Stimulated activated CD8-positive, alpha-beta memory T cell treated with anti-CD3 and anti-CD28 coated beads, Interleukin-2, amount 100 ng/mL, for 48 hours (primary cell): ENCODE results near the gene MTHFD1L.
"Not testable (repeated sequence)": the region's sequence is repeated elsewhere in the genome, so short reads cannot be mapped to it uniquely, and the experiment has no call there.

Experiments used
- DNase-seq, 2 donors: peaks; one replicate each; pipeline ENCODE4 v3.0.0-alpha.2; 2020; ENCODE audit warnings: low read depth in 2 of 2

The MTHFD1L gene

DNA sequence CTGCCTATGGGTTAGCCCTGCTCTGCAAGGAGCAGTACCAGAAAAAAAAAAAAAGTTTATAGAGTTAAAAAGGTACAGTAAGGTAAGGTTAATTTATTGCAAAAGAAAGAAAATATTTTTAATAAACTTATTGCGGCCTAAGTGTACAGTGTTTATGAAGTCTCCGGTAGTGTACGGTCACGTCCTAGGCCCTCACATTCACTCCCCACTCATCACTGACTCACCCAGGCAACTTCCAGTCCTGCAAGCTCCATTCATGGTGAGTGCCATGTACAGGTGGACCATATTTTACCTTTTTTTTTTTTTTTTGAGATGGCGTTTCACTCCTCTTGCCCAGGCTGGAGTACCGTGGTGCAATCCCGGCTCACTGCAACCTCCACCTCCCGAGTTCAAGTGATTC is 258.1 kb downstream of the MTHFD1L start:
- not testable (repeated sequence) for DNase-seq

DNA sequence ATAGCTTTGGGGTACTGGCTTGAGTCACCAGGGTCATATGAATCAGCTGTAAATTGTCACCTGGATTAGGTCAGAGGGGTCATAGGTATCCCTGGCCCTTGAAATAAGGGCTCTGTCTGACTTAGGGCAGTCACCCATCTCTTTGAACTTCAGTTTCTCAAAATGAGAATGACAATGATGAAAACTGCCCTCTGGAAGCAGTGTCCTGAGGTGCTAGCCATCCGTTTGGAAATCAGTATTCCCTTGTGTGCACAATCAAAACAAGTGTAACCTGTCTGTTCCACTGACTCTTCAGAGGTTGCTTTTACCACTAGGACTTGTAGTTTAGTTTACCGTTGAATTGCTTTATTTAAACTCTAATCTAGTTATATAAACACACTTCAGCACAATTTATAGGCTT is 259.7 kb downstream of the MTHFD1L start:
- not testable (repeated sequence) for DNase-seq

DNA sequence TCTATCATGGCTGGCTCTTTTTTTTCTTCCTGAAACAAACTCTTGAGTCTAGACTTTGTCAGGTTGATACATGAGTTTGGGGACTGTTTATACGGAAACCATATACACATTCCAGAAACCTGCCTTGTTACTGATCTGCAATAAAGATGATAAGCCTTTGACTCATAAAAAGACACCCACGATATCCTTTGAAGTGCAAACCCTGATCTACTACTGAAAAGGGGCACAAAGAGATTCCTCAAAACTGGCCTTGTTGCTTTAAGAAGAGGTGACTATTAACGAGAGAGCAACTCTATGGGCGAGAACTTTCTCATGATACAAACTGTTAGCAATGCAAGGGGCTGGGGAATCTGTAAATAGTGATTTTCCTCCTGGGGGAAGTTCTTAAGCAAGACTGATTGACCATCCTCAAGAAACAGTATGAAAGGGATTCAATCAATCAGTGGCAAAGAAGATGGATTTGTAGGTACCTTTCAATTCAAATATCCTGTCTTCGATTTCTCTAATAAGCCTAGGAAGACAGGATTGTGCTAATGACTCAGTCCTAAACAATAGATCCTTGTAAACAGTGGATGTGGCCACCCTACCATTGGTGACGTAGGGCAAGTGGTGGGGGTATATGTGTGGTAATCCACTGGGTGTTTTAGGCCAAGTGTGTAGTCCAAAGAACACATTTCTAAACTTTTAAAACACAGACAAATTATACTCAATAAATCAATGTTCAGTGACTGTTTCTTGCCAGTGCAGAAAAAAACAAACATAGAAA is 260.3 kb downstream of the MTHFD1L start:
- not testable (repeated sequence) for DNase-seq

DNA sequence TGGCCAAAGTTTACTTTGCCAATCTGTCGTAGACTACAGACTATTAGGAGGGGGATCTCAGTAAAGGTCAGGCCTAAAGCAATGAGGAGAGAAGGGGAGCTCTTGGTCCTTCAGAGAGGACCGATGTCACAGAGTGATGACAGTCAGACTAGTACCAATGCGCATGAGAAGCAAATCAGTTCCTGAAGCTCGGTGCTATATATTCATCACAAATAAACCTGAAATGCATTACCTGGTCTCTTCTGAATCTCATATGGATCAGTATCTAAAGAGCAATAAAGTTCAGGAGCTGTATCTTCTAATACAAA is 260.9 kb downstream of the MTHFD1L start:
- not testable (repeated sequence) for DNase-seq

DNA sequence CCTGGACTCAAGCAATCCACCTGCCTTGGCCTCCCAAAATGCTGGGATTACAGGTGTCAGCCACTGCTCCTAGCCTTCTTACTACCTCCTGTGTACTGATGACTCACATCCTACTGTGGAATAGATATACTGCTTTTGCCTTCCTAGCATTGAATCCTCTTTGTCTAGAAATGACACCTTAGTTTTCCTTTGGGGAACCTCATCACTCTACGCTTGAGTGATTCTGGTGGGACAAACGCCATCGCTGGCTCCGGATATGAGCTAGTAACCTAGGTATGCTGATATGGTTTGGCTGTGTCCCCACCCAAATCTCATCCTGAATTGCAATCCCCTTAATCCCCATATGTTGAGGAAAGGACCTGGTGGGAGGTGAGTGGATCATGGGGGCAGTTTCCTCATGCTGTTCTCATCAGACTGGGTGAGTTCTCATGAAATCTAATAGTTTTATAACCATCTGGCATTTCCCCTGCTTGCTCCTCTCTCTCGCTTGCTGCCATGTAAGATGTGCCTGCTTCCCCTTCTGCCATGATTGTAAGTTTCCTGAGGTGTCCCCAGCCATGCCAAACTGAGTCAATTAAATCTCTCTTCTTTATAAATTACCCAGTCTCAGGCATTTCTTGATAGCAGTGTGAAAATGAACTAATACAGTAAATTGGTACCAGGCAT is 261.8 kb downstream of the MTHFD1L start:
- not testable (repeated sequence) for DNase-seq

DNA sequence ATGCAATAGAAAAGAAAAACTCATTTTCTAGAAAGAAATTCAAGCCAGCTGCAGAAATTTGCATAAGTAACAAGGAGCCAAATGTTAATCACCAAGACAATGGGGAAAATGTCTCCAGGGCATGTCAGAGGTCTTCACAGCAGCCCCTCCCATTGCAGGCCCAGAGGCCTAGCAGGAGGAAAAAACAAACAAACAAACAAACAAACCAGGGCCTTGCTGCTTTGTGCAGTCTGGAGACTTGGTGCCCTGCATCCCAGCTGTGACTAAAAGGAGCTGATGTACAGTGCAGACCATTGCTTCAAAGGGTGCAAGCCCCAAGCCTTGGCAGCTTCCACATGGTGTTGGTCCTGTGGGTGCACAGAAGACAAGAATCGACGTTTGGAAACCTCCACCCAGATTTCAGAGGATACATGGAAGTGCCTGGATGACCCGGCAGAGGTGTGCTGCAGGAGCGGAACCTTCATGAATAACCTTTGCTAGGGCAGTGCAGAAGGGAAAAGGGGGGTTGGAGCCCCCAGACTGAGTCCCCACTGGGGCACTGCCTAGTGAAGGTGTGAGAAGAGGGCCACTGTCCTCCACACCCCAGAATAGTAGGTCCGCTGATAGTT is 263.4 kb downstream of the MTHFD1L start:
- DNase-seq, result no peak

DNA sequence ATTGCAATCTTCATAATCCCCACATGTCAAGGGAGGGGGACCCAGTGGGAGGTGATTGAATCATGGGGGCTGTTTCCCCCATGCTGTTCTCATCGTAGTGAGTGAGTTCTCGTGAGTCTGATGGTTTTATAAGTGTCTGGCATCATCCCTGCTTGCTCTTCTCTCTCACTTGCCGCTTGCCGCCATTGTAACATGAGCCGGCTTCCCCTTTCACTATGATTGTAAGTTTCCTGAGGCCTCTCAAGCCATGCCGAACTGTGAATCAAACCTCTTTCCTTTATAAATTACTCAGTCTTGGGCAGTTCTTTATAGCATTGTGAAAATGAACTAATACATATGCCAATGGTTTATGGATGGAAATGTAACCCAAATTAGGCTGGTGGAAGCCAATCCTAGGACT is 264.8 kb downstream of the MTHFD1L start:
- DNase-seq, result no peak

DNA sequence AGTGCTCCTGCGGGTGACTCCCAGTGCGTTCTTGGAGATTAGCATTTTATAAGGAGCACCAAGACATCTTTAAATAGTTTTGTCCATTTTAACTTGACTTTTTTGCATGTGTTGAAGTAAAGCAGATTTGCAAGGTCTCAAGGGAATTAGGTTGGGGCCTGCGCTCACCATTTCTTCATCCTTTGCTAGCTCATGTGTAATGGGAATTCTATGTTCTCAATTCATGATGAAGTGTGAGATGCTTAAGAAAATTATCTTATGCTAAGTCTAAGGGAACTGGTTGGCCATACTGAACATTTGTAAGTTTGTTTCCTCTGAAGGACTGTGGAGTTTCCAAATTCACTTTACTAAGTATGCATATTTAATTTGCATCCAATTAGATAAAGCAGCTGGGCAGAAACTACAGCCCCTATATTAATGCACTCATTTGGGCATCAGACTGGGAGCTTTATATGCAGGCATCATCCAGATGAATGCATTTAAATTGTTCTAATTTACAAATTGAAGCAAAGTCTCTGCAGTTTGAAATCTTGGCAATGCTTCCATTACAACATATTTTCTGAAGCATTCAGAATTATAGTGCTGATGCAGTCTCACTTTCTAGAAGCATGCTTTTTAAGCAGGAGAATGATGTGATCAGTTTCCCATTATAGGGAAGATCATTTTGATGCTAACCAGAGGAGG is 266.0 kb downstream of the MTHFD1L start:
- DNase-seq, result no peak

DNA sequence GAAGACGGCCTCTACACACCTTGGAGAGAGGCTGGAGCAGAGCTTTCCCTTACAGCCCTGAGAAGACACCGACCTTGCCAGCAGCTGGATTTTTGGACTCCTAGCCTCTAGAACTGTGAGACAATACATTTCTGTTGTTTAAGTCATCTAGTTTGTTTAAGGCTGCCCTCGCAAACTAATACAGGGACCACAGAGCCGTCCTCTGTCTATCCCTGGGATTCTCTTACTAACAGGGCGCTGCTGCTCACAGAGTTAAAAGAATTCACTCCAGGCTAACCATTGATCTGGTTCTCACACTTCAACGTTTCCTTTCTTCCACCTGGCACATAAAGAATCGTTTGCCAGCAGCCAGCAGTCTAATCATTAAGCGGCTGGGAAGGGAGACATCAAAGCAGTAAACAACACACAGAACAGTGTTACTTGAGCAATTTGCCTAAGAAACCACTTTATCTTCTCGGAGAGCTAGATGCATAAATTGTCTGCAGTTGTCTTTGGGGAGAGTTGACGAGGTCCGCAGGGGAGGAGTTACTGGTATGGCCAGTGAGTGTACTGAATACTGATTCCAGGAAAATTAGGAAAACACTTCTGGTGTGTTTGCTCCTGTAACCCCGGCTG is 270.7 kb downstream of the MTHFD1L start:
- DNase-seq, result no peak

DNA sequence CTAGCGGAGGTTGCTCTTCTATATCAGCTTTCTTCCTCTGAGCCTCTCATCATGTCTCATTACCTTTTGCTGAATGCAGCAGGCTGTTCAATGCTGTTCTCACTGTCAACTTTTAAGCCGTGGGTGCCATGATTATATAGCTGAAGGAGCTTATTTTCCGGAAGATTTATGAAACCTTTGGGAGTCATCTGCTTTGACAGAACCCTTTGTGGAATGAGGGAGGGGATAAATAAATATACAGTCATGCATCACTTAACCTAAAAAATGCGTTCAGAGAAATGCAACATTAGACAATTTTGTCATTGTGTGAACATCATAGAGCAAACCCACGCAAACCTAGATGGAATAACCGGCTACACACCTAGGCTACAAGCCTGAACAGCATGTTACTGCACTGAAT is 272.0 kb downstream of the MTHFD1L start:
- no peak for DNase-seq

DNA sequence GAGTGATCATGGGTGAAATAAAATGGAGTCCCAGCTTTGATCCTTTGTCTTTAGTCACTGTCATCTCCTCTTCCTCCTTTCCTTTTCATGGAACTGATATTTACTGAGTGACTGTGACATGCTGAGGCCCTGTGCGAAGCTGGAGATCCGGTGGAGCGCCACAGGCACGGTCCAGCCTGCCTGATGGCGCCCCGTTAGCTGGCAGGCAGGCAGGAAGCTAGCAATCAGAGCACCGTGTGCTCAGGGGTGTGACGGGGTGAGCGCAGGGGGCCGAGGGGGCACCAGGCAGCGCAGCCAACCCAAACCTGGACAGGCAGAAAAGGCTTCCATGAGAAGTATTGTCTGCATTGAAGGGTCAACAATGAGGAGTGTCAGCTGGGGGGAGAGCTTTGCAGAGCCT is 274.0 kb downstream of the MTHFD1L start:
- DNase-seq, result no peak

DNA sequence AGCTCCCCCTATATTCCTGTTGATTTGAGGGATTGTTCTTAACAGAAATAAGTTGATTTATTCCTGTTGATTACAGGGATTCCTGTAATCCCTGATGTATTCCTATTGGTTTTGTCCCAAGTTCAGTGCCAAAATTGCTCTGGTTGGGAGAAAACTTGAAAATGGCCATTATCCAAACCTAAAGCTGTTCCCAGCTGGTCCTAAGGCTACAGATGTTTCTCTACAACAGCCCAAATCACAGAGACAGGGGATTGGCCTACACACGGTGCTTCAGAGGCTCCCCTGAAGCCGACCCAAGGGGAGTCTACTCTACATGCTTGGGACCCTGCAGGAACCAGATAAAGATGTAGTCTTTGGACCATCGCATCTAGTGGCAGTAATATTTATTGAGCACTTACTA is 275.3 kb downstream of the MTHFD1L start:
- no peak for DNase-seq

DNA sequence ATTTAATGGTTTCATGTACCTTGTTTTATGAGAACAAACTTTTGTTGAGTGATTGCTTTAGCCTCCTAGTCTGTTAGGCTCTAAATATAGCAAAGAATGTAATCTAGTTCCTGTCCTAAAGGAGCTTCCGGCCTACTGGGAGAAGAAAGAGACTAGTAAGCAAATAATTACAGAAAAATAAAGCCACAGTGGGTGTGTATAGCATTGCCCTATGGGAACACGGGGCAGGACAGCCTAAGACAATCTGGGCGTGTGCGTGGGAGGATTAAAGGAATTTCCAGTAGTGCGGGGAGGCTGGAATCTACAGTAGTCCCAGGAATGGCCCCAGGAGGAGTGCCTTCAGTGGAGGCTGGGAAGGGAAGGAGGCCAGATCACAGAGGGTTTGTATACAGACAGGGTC is 276.2 kb downstream of the MTHFD1L start:
- no peak for DNase-seq

DNA sequence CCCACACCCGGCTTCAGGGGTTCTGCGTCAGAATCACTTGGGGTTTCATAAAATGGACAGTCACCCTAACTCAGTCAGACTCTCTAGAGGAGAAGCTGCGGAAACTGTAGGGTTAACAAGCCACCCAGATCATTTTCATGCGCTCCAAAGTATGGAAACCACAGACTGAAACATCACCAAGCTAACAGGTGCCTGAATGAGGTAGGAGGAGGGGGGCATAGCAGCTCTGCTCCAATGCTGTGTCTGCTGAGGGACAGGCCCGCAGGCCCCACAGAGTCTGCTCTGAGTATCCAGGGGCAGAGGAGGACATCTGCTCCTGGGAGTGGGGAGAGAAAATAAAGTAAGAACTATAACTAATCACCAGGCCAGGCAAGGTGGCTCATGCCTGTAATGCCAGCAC is 277.2 kb downstream of the MTHFD1L start:
- no peak for DNase-seq

DNA sequence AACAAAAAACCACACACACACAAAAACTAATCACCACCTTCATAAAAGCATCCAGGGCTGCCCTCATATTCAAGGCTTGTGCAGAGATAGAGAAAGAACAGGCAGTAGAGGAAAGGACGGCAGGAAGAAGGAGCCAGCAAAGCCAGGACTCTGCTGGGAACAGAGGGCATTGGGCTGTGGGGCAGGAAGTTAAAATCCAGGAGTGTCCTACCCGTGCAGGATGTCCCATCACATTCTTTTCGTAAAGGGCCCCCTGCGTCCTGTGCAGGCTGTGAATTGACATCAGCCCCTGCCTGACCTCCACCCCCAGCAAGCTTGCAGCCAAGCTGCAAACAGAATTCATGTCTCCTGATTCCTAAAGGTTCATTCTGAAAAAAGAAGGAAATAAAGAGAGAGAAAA is 277.8 kb downstream of the MTHFD1L start:
- DNase-seq, result no peak

DNA sequence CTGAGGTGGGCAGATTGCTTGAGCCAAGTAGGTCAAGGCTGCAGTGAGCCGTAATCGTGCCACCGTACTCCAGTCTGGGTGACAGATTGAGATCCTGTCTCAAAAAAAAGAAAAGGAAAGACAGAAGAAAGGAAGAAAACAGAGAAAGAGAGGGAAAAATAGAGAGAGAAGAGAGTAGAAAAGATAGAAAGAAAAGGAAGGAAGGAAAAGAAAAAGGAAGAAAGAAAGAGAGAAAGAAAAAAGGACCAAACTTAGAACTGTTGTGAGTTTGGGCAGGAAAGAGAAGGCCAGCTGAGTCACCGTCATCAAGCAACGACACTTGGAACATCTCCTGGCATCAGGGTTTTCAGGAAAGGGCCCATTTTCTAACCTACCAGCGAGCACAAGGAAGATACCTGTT is 278.3 kb downstream of the MTHFD1L start:
- DNase-seq, result no peak

DNA sequence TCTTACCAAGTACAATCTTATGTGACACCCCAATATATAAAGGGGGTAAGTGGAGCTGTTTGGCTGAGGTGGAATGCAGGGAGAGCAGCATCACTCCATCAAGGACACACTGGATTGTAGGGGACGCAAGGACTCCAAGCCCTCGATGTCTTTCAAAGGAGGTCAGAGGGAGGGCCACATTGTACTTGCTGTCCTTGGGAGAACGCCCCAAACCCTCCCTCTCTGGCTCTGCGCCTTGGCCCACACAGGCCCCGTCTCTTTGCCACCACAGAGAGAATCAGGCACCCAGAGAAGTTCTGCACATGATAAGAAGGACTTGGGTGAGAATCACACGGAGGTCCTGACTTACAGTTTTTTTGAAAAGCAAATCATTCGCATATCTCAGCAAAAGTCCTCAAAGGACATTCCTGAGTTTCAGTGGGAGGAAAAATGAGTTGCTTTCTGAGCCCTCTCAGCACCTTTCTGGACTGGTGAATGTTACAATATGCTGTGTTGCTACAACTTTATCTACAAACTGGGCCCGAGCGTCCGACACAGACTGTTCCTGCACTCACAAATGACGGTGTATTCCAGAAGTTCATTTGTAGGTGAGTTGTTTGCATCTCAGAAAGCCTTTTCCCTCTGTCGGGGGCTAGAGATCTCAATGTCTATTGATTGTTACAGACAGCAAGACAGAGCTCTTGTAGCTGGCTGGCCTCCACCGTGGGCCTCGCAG is 281.8 kb downstream of the MTHFD1L start:
- no peak for DNase-seq

DNA sequence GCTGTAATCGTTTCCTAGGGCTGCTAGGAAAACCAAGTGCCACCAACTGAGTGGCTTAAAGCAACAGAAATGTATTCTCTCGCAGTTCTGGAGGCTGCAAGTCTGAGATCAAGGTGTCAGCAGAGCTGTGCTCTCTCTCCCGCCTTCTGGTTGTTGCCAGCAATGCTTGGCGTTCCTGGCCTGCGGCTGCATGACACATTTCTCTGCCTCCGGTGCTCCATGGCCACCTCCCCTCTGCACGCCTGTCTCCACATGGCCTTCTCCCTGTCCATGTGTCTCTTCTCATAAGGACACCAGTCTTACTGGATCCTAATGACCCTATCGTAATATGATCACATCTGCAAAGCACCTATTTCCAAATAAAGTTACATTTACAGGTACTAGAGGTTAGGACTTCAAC is 282.6 kb downstream of the MTHFD1L start:
- DNase-seq, result no peak

DNA sequence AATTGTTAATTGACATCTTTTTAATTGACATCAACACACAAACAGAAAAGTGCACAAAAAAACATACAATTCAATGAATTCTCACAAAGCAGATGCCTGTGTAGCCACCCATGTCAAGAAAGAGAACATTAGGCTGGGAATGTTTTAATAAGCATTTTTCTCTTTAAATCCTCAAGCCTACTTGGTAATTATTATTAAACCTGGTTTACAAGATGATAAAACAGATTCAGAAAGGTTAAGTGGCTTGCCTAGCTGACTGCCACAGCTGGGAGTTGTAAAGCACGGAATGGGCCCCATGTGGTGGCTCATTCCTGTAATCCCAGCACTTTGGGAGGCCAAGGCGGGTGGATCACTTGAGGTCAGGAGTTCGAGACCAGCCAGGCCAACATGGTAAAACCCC is 284.3 kb downstream of the MTHFD1L start:
- no peak for DNase-seq
